DND-41 (cell line): Measurements from ENCODE around the gene UBR3.

Source experiments
- CTCF ChIP-seq: IDR thresholded peaks from 2 replicates; pipeline ENCODE4 v1.5.1; 2012; ENCODE audit warnings: borderline replicate concordance, low read length, moderate library complexity, mild to moderate bottlenecking; ENCODE audit not compliant: poor library complexity, severe bottlenecking; ENCODE audit errors: extremely low read depth
- EZH2 ChIP-seq: IDR thresholded peaks from 3 replicates; pipeline ENCODE4 v1.6.1; 2012; ENCODE audit warnings: borderline replicate concordance, low read depth, mild to moderate bottlenecking, moderate library complexity, low read length, inconsistent platforms; ENCODE audit not compliant: severe bottlenecking

- TF ChIP-seq CTCF (no peak), EZH2 (no peak)
Observed at GRCh38 chr2:169968743-169969142, 141.5 kb downstream of the UBR3 start.
